ENCODE measurements around the gene KCTD16.

Gene KCTD16

GRCh38 chr5:144329681-144330080, 159.0 kb downstream of the KCTD16 start:
- H3K9me3 Mint-ChIP-seq = no peaks in the 10 kb centered on the region
- no peak overlapping the region for H3K4me3 Mint-ChIP-seq
- intact Hi-C loops (cut with micrococcal nuclease) = no loop called here
- H3K36me3 Mint-ChIP-seq (ENCODE audit: low read depth) = no peaks in the 10 kb centered on the region
- H3K27ac Mint-ChIP-seq = no peak overlapping the region
- no peaks in the 10 kb centered on the region for H3K27me3 Mint-ChIP-seq
- no peaks in the 10 kb centered on the region for H3K4me1 Mint-ChIP-seq (ENCODE audit: low read depth)

- no peaks in the 10 kb centered on the region for H3K36me3 Mint-ChIP-seq (ENCODE audit: low read depth)
- H3K4me1 Mint-ChIP-seq (ENCODE audit: low read depth) = no peaks in the 10 kb centered on the region
- no peak overlapping the region for H3K27ac Mint-ChIP-seq
- H3K27me3 Mint-ChIP-seq = no peaks in the 10 kb centered on the region
- H3K9me3 Mint-ChIP-seq = no peaks in the 10 kb centered on the region
- intact Hi-C loops (cut with micrococcal nuclease) = no loop called here
- H3K4me3 Mint-ChIP-seq = no peak overlapping the region
These were observed 160.7 kb downstream of the KCTD16 start for GRCh38 chr5:144331361-144331760.

GRCh38 chr5:144332265-144332664, 161.6 kb downstream of the KCTD16 start:
- no peaks in the 10 kb centered on the region for H3K27me3 Mint-ChIP-seq
- no peaks in the 10 kb centered on the region for H3K4me1 Mint-ChIP-seq (ENCODE audit: low read depth)
- H3K27ac Mint-ChIP-seq = no peak overlapping the region
- no peak overlapping the region for H3K4me3 Mint-ChIP-seq
- H3K36me3 Mint-ChIP-seq (ENCODE audit: low read depth) = no peaks in the 10 kb centered on the region
- intact Hi-C loops (cut with micrococcal nuclease) = no loop called here
- no peaks in the 10 kb centered on the region for H3K9me3 Mint-ChIP-seq

- no peaks in the 10 kb centered on the region for H3K36me3 Mint-ChIP-seq (ENCODE audit: low read depth)
- no peak overlapping the region for H3K27ac Mint-ChIP-seq
- intact Hi-C loops (cut with micrococcal nuclease) = no loop called here
- no peaks in the 10 kb centered on the region for H3K27me3 Mint-ChIP-seq
- no peak overlapping the region for H3K4me3 Mint-ChIP-seq
- H3K4me1 Mint-ChIP-seq (ENCODE audit: low read depth) = no peaks in the 10 kb centered on the region
- H3K9me3 Mint-ChIP-seq = no peaks in the 10 kb centered on the region
These were observed 162.8 kb downstream of the KCTD16 start for GRCh38 chr5:144333336-144333920.

GRCh38 chr5:144335561-144335960, 164.9 kb downstream of the KCTD16 start:
- no peaks in the 10 kb centered on the region for H3K4me1 Mint-ChIP-seq (ENCODE audit: low read depth)
- no peaks in the 10 kb centered on the region for H3K27me3 Mint-ChIP-seq
- no peaks in the 10 kb centered on the region for H3K36me3 Mint-ChIP-seq (ENCODE audit: low read depth)
- H3K27ac Mint-ChIP-seq = no peak overlapping the region
- intact Hi-C loops (cut with micrococcal nuclease) = no loop called here
- H3K9me3 Mint-ChIP-seq = no peaks in the 10 kb centered on the region
- no peak overlapping the region for H3K4me3 Mint-ChIP-seq

GRCh38 chr5:144336191-144336961, 165.7 kb downstream of the KCTD16 start:
- no peak overlapping the region for H3K27ac Mint-ChIP-seq
- H3K4me3 Mint-ChIP-seq = no peak overlapping the region
- H3K27me3 Mint-ChIP-seq = no peaks in the 10 kb centered on the region
- H3K4me1 Mint-ChIP-seq (ENCODE audit: low read depth) = no peaks in the 10 kb centered on the region
- H3K36me3 Mint-ChIP-seq (ENCODE audit: low read depth) = no peaks in the 10 kb centered on the region
- intact Hi-C loops (cut with micrococcal nuclease) = no loop called here
- H3K9me3 Mint-ChIP-seq = no peaks in the 10 kb centered on the region

- Mint-ChIP-seq H3K4me1 (ENCODE audit: low read depth) (no peaks in the 10 kb centered on the region), H3K27me3 (peaks cover 1% of the 10 kb centered on the region), H3K4me3 (no peak overlapping the region), H3K36me3 (ENCODE audit: low read depth) (no peaks in the 10 kb centered on the region), H3K27ac (no peak overlapping the region), H3K9me3 (no peaks in the 10 kb centered on the region)
- intact Hi-C loops (cut with micrococcal nuclease) = no loop called here
These were observed 181.7 kb downstream of the KCTD16 start for GRCh38 chr5:144352330-144352729.

- no peaks in the 10 kb centered on the region for H3K36me3 Mint-ChIP-seq (ENCODE audit: low read depth)
- no peak overlapping the region for H3K4me3 Mint-ChIP-seq
- H3K27me3 Mint-ChIP-seq = peaks cover 1% of the 10 kb centered on the region
- H3K9me3 Mint-ChIP-seq = no peaks in the 10 kb centered on the region
- H3K27ac Mint-ChIP-seq = no peak overlapping the region
- intact Hi-C loops (cut with micrococcal nuclease) = no loop called here
- no peaks in the 10 kb centered on the region for H3K4me1 Mint-ChIP-seq (ENCODE audit: low read depth)
These were observed 182.2 kb downstream of the KCTD16 start for GRCh38 chr5:144352732-144353317.

GRCh38 chr5:144356489-144356888, 185.8 kb downstream of the KCTD16 start:
- H3K9me3 Mint-ChIP-seq = no peaks in the 10 kb centered on the region
- no peaks in the 10 kb centered on the region for H3K36me3 Mint-ChIP-seq (ENCODE audit: low read depth)
- no peaks in the 10 kb centered on the region for H3K4me1 Mint-ChIP-seq (ENCODE audit: low read depth)
- intact Hi-C loops (cut with micrococcal nuclease) = no loop called here
- no peak overlapping the region for H3K4me3 Mint-ChIP-seq
- no peak overlapping the region for H3K27ac Mint-ChIP-seq
- H3K27me3 Mint-ChIP-seq = peaks cover 1% of the 10 kb centered on the region

GRCh38 chr5:144361406-144361805, 190.7 kb downstream of the KCTD16 start:
- H3K36me3 Mint-ChIP-seq (ENCODE audit: low read depth) = no peaks in the 10 kb centered on the region
- intact Hi-C loops (cut with micrococcal nuclease) = no loop called here
- no peaks in the 10 kb centered on the region for H3K9me3 Mint-ChIP-seq
- no peak overlapping the region for H3K4me3 Mint-ChIP-seq
- no peaks in the 10 kb centered on the region for H3K4me1 Mint-ChIP-seq (ENCODE audit: low read depth)
- peaks cover 1% of the 10 kb centered on the region for H3K27me3 Mint-ChIP-seq
- H3K27ac Mint-ChIP-seq = no peak overlapping the region

- H3K4me1 Mint-ChIP-seq (ENCODE audit: low read depth) = no peaks in the 10 kb centered on the region
- intact Hi-C loops (cut with micrococcal nuclease) = no loop called here
- no peaks in the 10 kb centered on the region for H3K36me3 Mint-ChIP-seq (ENCODE audit: low read depth)
- no peaks in the 10 kb centered on the region for H3K9me3 Mint-ChIP-seq
- no peak overlapping the region for H3K4me3 Mint-ChIP-seq
- no peaks in the 10 kb centered on the region for H3K27me3 Mint-ChIP-seq
- no peak overlapping the region for H3K27ac Mint-ChIP-seq
These were observed 195.2 kb downstream of the KCTD16 start for GRCh38 chr5:144365885-144366284.

GRCh38 chr5:144367991-144368390, 197.3 kb downstream of the KCTD16 start:
- Mint-ChIP-seq H3K4me1 (ENCODE audit: low read depth) (no peaks in the 10 kb centered on the region), H3K27me3 (no peaks in the 10 kb centered on the region), H3K27ac (no peak overlapping the region), H3K4me3 (no peak overlapping the region), H3K36me3 (ENCODE audit: low read depth) (no peaks in the 10 kb centered on the region), H3K9me3 (no peaks in the 10 kb centered on the region)
- intact Hi-C loops (cut with micrococcal nuclease) = no loop called here

- no peaks in the 10 kb centered on the region for H3K4me1 Mint-ChIP-seq (ENCODE audit: low read depth)
- H3K27me3 Mint-ChIP-seq = no peaks in the 10 kb centered on the region
- no peak overlapping the region for H3K27ac Mint-ChIP-seq
- no peaks in the 10 kb centered on the region for H3K36me3 Mint-ChIP-seq (ENCODE audit: low read depth)
- H3K4me3 Mint-ChIP-seq = no peak overlapping the region
- intact Hi-C loops (cut with micrococcal nuclease) = no loop called here
- no peaks in the 10 kb centered on the region for H3K9me3 Mint-ChIP-seq
These were observed 197.9 kb downstream of the KCTD16 start for GRCh38 chr5:144368556-144368955.

- Mint-ChIP-seq H3K27me3 (no peaks in the 10 kb centered on the region), H3K4me1 (ENCODE audit: low read depth) (no peaks in the 10 kb centered on the region), H3K36me3 (ENCODE audit: low read depth) (no peaks in the 10 kb centered on the region), H3K9me3 (no peaks in the 10 kb centered on the region), H3K4me3 (no peak overlapping the region), H3K27ac (no peak overlapping the region)
- intact Hi-C loops (cut with micrococcal nuclease) = no loop called here
These were observed 198.3 kb downstream of the KCTD16 start for GRCh38 chr5:144369006-144369405.
